ENCODE data around the gene SORT1.
A peak's percentile ranks its signal among the peaks of the same experiment; 100 is the strongest.
"Not testable (repeated sequence)": the region's sequence is repeated elsewhere in the genome, so short reads cannot be mapped to it uniquely, and the experiment has no call there.

Gene SORT1

DNA sequence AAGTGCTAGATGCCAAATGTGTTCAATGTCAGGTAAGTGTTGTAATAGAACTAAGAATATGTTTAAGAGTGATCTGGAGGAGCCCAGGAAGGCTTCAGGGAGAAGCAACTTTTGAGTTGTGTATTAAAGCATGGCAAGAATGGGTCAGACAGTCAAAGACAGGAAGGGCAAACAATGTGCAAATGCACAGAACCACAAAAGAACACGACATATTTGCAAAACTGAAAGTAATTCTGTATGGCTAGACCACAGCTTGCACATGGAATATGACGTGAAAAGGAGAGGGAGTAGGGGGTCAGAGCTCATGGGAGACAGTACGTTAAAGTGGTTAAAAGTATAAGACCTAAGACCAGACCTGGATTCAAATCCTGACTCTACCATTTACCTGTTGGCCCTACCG is 7.1 kb upstream of the SORT1 start:
- H3K27ac Mint-ChIP-seq = peak overlapping the region; percentile 44
- ATAC-seq = no peak

DNA sequence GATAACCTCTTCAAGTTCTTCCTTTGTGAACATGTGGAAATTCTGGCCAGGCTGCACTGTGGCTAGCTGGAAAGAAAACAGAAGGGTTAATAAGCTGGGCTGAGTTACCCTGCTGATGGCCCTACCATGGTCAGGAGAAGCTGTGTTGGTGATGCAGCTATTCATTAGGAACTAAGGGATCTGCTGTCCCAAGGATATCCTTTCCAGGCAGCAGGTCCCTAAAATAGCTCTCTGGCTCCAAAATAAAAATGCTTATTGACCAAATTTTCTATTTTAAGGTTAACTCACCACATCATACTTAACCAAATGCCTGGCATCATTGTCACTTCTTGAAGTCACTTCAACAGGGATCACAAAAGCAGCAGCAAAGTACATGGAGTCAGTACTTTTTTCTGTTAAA is 4.3 kb upstream of the SORT1 start:
- H3K36me3 Mint-ChIP-seq = peaks cover 24% of the 10 kb centered on the region

More for the DNA sequence above, 7.1 kb upstream of the SORT1 start:
- peaks cover 43% of the 10 kb centered on the region for H3K36me3 Mint-ChIP-seq
- H3K4me1 Mint-ChIP-seq = peaks cover 15% of the 10 kb centered on the region
- no peak overlapping the region for H3K4me3 Mint-ChIP-seq
- no peaks in the 10 kb centered on the region for H3K27me3 Mint-ChIP-seq
- H3K9me3 Mint-ChIP-seq = no peaks in the 10 kb centered on the region

DNA sequence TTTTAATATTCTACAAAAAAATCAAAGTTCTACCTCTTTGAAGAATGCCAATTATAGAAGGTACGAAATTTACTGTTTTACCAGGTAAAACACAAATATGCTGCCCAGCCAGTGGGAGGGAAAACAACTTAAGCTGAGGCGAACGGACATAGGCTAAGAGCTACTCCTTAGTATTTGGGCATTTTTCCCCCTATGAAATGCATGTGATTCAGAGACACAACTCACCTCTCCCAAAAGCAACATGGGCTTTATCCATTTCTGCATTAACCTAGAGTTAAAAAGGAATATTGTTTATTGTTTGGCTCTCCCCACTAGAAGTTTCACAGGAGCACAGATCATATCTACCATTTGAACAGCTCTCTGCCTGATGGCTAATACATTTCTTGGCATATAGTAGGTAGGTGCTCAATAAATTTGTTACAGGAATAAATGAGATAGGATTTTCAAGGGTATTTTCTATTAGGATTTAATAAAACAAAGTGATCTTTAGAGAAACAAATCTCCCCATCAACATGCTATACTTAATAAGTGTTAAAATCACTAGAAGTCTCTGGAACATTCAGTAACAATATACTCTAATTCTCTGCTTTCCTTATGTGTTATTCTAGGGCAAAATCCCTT is 2.4 kb upstream of the SORT1 start:
- ATAC-seq = no peak
- peaks cover 36% of the 10 kb centered on the region for H3K4me1 Mint-ChIP-seq
- H3K27me3 Mint-ChIP-seq = peaks cover 34% of the 10 kb centered on the region
- no peaks in the 10 kb centered on the region for H3K9me3 Mint-ChIP-seq
- peaks cover 8% of the 10 kb centered on the region for H3K36me3 Mint-ChIP-seq
- no peak overlapping the region for H3K27ac Mint-ChIP-seq
- H3K4me3 Mint-ChIP-seq = no peak overlapping the region

More for the DNA sequence above, 4.3 kb upstream of the SORT1 start:
- Mint-ChIP-seq H3K27me3 (peaks cover 16% of the 10 kb centered on the region), H3K4me1 (peaks cover 26% of the 10 kb centered on the region), H3K9me3 (no peaks in the 10 kb centered on the region), H3K27ac (no peak overlapping the region), H3K4me3 (no peak overlapping the region)
- ATAC-seq = no peak

DNA sequence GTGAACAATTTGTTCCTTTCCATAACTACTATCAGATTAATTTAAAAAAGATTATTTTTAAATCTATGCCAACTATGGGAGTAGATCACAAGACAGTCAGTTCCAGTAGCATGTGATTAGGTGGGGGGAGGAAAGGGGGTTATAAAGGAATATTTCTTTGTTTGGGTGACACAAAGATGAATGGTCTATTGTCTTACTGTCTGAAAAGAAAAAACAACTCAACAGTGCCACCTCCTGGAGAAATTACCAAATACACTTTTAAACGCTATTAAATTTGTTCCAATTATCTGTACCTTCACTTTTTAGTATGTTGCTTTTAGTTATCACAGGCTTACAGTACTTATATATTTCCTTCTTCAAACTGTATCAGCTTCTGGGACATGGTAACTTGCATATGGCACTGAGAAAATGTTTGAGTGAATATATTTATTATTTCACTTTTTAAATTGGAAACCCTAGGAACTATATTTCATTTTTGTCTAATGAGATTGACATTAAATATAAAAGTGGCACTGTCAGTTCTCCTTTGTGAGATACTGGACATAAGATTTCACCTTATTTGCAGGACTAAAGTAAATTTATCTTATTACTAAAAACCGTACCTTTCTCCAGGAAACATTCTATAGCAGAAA is 1.7 kb upstream of the SORT1 start:
- Mint-ChIP-seq H3K4me1 (peaks cover 28% of the 10 kb centered on the region), H3K4me3 (no peak overlapping the region), H3K36me3 (peaks cover under 1% of the 10 kb centered on the region), H3K27me3 (peaks cover 41% of the 10 kb centered on the region), H3K27ac (no peak overlapping the region), H3K9me3 (no peaks in the 10 kb centered on the region)
- ATAC-seq = no peak

DNA sequence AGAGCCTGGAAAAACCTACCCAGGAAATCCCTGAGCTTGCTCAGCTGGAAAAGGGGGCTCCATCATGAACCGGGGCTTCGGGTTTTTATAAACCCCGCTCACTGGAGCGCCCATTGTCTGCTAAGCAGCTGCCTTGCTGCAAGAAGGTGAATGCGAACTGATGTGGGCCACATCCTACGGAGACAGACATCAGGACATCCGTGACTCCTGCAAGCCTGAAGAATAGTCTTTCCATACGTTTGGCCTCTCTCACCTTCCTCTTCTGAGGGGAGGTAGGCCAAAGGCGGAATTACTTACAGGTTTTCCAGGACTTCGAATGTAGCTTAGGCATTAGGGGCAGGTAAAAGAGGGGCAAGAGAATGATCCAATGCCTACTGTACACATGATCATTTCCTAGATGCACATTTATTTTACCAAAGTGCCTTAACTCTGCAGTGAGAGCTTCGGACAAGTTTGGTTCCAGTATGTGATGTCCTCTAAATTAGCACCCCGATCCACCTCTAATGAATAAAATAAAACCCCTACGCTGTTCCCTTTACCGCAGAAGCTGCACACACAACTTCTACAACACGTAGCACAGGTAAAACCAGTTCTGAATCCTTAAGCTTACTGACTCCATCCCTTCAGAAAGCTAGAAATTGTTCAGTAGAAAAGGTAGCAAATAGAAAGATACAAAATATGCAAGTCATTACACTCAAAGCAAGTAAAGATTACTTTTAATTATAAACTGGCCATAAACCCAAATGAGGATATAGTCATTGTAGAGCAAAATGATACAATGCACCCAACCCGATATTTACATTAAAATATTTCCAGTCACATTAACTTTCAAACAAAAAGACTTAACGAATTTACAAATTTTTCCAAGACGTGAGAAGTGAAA is 866 bp upstream of the SORT1 start:
- Mint-ChIP-seq H3K36me3 (no peaks in the 10 kb centered on the region), H3K4me3 (peak overlapping the region; percentile 84), H3K9me3 (no peaks in the 10 kb centered on the region), H3K27me3 (peaks cover 50% of the 10 kb centered on the region), H3K27ac (no peak overlapping the region), H3K4me1 (peaks cover 28% of the 10 kb centered on the region)
- no peak for ATAC-seq

DNA sequence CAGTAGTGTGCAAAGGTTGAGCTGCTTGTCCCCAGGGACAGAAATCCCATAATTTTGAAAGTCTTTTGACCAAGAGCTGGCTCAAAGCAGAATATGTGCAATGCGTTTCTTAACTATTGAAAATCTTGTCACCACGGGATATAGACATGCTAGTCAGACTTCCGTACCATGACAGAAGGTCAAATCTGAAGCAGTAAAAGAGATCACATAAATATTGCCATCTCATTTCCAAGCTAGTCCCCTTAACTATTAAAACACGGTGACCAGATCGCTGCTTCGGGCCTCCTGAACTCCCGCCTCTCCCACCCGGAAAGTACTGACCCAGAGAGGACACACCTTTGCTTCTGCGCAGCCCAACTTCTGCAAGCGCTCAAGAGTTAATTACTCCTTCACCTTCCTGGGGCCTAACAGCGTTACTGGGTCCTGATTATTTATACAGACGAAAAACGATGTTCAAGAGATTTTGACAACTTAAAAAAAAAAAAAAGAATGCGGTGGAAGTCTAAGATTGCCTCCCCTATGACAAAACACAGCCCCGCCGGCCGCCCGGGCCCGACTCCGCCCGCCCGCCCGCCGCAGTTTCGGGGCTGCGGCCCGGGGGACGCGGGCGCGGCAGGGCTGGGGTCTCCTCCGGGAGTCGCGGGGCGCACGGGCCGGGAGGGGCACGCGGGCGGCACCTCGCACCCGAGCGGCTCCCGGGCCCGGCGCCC is 692 bp downstream of the SORT1 start:
- H3K4me1 Mint-ChIP-seq = peaks cover 38% of the 10 kb centered on the region
- no peak overlapping the region for H3K27ac Mint-ChIP-seq
- ATAC-seq = no peak
- H3K36me3 Mint-ChIP-seq = no peaks in the 10 kb centered on the region
- no peaks in the 10 kb centered on the region for H3K9me3 Mint-ChIP-seq
- H3K4me3 Mint-ChIP-seq = peak overlapping the region; percentile 74
- H3K27me3 Mint-ChIP-seq = peaks cover 66% of the 10 kb centered on the region

DNA sequence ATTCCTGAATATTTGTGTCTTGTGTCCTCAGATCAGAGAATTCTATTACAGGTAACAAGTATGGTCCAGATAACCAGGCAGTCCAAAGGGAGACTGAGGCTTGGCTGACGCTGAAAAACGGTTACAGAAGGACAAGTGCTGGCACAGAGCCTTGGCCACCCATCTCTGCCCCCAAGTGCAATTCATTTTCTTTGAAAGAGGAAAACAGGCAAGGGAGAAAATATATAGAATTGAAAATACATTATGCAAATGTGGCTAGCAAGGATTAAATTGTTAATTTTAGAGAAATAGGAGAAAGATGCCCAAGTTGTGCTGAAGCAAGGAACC is 1.2 kb downstream of the SORT1 start:
- no peaks in the 10 kb centered on the region for H3K36me3 Mint-ChIP-seq
- ATAC-seq = no peak
- H3K4me1 Mint-ChIP-seq = peaks cover 43% of the 10 kb centered on the region
- H3K9me3 Mint-ChIP-seq = no peaks in the 10 kb centered on the region
- H3K4me3 Mint-ChIP-seq = no peak overlapping the region
- H3K27ac Mint-ChIP-seq = no peak overlapping the region
- peaks cover 67% of the 10 kb centered on the region for H3K27me3 Mint-ChIP-seq

DNA sequence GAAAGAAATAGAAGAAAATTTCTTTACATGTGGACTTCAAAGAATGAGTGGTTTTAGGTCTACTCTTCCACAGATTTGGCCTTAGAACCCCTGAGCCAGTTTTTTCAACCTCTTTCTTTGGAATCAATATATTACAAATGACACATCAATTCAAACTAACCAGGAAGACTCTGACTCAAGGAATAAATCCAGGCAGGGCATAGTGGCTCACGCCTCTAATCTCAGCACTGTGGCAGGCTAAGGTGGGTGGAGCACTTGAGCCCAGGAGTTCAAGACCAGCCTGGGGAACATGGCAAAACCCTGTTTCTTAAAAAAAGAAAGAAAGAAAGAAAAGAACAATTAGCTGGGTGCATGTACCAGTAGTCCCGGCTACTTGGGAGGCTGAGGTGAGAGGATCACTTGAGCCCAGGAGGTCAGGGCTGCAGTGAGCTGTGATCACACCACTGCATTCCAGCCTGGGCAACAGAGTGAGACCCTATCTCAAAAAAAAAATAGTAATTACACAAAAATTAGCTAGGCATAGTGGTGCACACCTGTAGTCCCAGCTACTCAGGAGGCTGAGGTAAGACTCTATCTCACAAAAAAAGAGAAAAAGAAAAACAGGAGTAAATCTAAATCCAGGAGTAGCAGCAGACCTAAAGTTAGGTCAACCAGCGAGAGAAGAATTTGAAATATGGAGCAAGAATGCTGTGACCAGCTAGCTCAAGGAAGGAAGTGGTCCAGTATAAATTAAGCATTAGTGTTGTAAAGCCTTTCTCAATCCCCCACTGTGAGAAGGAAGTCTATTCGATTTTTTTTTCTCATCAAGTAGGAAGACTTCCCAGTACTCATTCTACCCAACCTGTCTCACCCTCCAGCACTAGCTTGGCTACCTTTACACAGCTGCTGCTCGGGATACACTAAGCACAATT is 1.9 kb downstream of the SORT1 start:
- Mint-ChIP-seq H3K27me3 (peaks cover 69% of the 10 kb centered on the region), H3K4me3 (no peak overlapping the region), H3K27ac (no peak overlapping the region), H3K4me1 (peaks cover 49% of the 10 kb centered on the region), H3K9me3 (no peaks in the 10 kb centered on the region), H3K36me3 (no peaks in the 10 kb centered on the region)
- no peak for ATAC-seq

DNA sequence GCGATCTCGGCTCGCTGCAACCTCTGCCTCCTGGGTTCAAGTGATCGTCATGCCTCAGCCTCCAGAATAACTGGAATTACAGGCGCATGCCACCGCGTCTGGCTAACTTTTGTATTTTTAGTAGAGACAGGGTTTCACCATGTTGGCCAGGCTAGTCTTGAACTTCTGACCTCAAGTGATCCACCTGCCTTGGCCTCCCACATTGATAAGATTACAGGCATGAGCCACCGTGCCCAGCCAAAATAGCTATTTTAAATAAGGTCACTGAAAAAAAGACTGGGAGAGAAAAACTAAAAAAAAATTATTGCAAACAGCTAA is 2.5 kb downstream of the SORT1 start:
- peaks cover 75% of the 10 kb centered on the region for H3K27me3 Mint-ChIP-seq
- not testable (repeated sequence) for H3K27ac Mint-ChIP-seq, H3K36me3 Mint-ChIP-seq, H3K9me3 Mint-ChIP-seq, ATAC-seq, H3K4me3 Mint-ChIP-seq
- peaks cover 49% of the 10 kb centered on the region for H3K4me1 Mint-ChIP-seq

DNA sequence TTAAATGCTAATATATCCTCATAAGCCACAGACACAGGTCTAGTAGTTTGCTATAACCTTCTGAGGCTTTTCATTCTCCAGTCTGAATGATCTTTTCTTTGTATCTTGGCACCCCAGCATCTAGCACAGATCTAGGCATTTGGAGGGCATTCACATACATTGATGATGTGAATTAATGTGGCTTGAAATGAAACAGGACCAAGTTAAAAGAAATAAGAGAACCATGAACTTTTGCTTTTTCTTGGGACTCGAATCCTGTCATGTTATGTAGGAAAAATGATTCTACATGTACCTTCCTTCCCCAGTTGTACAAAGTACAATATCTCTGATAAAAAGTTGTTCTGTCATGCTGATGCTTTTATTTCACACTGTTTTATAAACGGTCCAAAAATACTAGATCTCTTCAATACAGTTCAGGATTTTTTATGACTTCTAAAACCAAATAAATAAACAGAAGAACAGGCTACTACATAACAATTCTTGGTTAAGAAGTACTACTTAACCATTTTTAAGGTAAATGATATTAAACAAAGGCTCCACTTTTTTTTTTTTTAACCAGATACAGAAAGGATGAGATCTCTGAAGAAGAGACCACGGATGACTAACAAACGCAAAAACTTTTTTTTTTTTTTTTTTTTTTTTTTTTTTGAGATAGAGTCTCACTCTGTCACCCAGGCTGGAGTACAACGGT is 3.0 kb downstream of the SORT1 start:
- Mint-ChIP-seq H3K4me3 (no peak overlapping the region), H3K9me3 (no peaks in the 10 kb centered on the region), H3K36me3 (no peaks in the 10 kb centered on the region), H3K4me1 (peaks cover 54% of the 10 kb centered on the region), H3K27me3 (peaks cover 80% of the 10 kb centered on the region), H3K27ac (no peak overlapping the region)
- no peak for ATAC-seq

DNA sequence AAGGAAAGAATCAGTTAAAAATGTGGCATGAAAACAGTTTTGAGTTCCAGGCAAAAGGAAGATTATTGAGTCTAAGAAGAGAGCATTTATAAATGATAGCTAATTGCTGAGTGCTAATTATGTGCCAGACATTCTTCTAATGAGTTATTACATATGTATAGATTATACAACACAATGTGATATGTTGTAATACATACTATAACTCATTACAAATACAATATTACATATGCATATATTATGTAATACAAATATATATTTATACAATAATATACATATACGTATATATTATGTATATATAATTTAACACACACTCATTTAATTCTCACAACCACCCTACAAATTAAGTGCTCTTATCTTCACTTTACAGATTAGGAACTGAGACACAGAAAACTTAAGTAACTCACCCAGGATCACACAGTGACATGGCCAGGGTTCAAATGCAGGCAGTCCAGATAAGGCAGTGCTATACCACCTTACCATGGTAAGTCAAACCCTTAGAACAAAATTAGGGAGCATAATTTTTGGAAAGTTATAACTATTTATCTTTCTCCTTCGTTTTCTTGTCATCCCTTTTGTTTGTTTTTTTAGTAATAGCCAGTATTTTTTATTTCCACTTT is 4.0 kb downstream of the SORT1 start:
- no peak for ATAC-seq
- Mint-ChIP-seq H3K36me3 (no peaks in the 10 kb centered on the region), H3K4me1 (peaks cover 57% of the 10 kb centered on the region)

DNA sequence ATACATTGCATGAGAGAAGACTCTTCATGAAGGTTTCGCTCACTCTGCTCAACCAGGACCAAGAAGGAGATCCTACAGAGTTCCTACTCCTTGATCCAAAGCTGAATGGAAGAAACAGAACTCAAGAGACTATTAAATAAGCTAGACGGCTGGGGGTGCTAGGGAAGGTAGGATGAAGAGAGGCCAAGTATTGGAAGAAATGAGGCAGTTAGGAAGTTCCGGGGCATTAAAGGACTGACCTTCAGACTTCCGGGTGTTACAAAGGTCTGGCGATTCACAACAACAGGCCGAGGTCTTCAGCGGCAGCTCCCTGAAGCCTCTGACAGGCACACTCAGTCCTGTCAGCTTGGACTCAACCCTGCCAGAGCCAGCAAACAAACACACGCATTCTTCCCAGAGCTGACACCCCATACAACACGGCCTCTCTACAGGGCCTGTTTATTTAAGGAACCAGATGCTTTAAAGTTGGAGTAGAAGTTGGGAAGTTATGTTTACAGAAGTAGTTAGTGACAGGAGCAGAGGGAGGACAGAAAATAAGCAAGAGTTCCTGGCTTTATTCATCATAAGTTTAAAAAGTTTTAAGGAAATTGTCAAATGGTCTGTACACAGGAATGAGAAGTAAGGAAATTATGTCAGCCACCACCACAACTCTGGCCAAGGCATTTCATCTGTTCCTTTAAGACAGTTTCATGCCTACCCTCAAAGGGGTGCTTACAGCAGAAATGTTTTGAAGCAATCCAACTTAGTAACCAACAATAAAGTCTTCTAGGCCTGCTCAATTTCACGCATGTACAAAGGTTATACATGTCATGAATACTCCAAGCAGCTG is 4.7 kb downstream of the SORT1 start:
- ATAC-seq = no peak
- peaks cover 86% of the 10 kb centered on the region for H3K27me3 Mint-ChIP-seq
- H3K4me3 Mint-ChIP-seq = no peak overlapping the region
- peaks cover 50% of the 10 kb centered on the region for H3K4me1 Mint-ChIP-seq
- H3K36me3 Mint-ChIP-seq = no peaks in the 10 kb centered on the region
- H3K9me3 Mint-ChIP-seq = no peaks in the 10 kb centered on the region
- no peak overlapping the region for H3K27ac Mint-ChIP-seq

More for the DNA sequence above, 4.0 kb downstream of the SORT1 start:
- Mint-ChIP-seq H3K4me3 (no peak overlapping the region), H3K27ac (no peak overlapping the region), H3K27me3 (peaks cover 87% of the 10 kb centered on the region), H3K9me3 (no peaks in the 10 kb centered on the region)

Measured in stimulated activated memory B cell treated with anti-CD40 and anti-IgM and Interleukin-4, amounts not matched to agents 10 μg/mL and 1 μg/mL and 100 μg/mL, for 72 hours (primary cell).